Progenitor cell of endocrine pancreas (in vitro differentiated cells): Measurements from ENCODE around the gene RDH16. TPM values are rescaled to one million over a fixed set of nuclear protein-coding genes. Genes with fewer than 3 reads are reported as not detected.

Experiments
- DNase-seq: peaks from one replicate; pipeline ENCODE4 v3.0.0; 2021; ENCODE audit warnings: low spot score; ENCODE audit not compliant: unreplicated experiment
- H3K27ac Mint-ChIP-seq: 2 replicates; pipeline ENCODE4 v1.8.0; 2021; ENCODE audit warnings: mild to moderate bottlenecking, moderate library complexity, mixed read lengths
- H3K27me3 Mint-ChIP-seq: 2 replicates; pipeline ENCODE4 v1.8.0; 2021; ENCODE audit warnings: mixed read lengths
- H3K36me3 Mint-ChIP-seq: 2 replicates; pipeline ENCODE4 v1.8.0; 2022; ENCODE audit warnings: mixed read lengths; ENCODE audit not compliant: insufficient read depth
- H3K4me1 Mint-ChIP-seq: 2 replicates; pipeline ENCODE4 v1.8.0; 2021; ENCODE audit warnings: low read depth, mixed read lengths
- H3K4me3 Mint-ChIP-seq: 2 replicates; pipeline ENCODE4 v1.8.0; 2021; ENCODE audit warnings: low read depth, mild to moderate bottlenecking, moderate library complexity, mixed read lengths
- H3K9me3 Mint-ChIP-seq: 2 replicates; pipeline ENCODE4 v1.8.0; 2021; ENCODE audit warnings: low read depth, mixed read lengths
- CTCF ChIP-seq: fragments of 200-600 bp; sonication (generic); IDR thresholded peaks from one replicate; pipeline ENCODE4 v1.5.0; 2021; ENCODE audit warnings: antibody characterized with exemption, mild to moderate bottlenecking; ENCODE audit not compliant: unreplicated experiment
- total RNA-seq: library from RNA; stranded (reverse); gene quantifications from 2 replicates; pipeline ENCODE4 v1.2.1, GENCODE V29; 2021

RDH16 gene
- total RNA-seq, 1 donor from 2014 or later, result 0.98 TPM

GRCh38 chr12:56903374-56903773, 54.0 kb downstream of the RDH16 start:
- no peak for TF ChIP-seq CTCF
- Mint-ChIP-seq H3K27me3 (no peaks in the 10 kb centered on the region), H3K27ac (no peak overlapping the region), H3K4me3 (no peak overlapping the region), H3K4me1 (no peaks in the 10 kb centered on the region), H3K9me3 (peaks cover 31% of the 10 kb centered on the region), H3K36me3 (peaks cover 2% of the 10 kb centered on the region)
- no peak for DNase-seq

Other genes with a start within 250 kb of the RDH16 start
- gene NACA, start 232.3 kb downstream of the RDH16 start, total RNA-seq, result 811 and 841 TPM in 2 replicates
- gene PRIM1, start 205.3 kb downstream of the RDH16 start, total RNA-seq, result 21.2 and 26.6 TPM in 2 replicates
- gene HSD17B6, start 194.3 kb downstream of the RDH16 start, total RNA-seq, result 0.60 and 0.71 TPM in 2 replicates
- gene SDR9C7, start 23.2 kb downstream of the RDH16 start, total RNA-seq, result not detected in 2 replicates
- 20.7 and 20.8 TPM in 2 replicates for gene ZBTB39, start 48.9 kb upstream of the RDH16 start, total RNA-seq
- 4.1 and 5.3 TPM in 2 replicates for gene TAC3, start 58.9 kb upstream of the RDH16 start, total RNA-seq
- gene MYO1A, start 92.5 kb upstream of the RDH16 start, total RNA-seq, result 1.2 and 1.6 TPM in 2 replicates
- gene NEMP1, start 121.2 kb upstream of the RDH16 start, total RNA-seq, result 24.2 and 26.5 TPM in 2 replicates
- gene NAB2, start 131.5 kb upstream of the RDH16 start, total RNA-seq, result 13.4 and 13.8 TPM in 2 replicates
- gene STAT6, start 153.8 kb upstream of the RDH16 start, total RNA-seq, result 130 and 136 TPM in 2 replicates
- gene LRP1, start 170.9 kb upstream of the RDH16 start, total RNA-seq, result 93.4 and 95.7 TPM in 2 replicates
- not detected in 2 replicates for gene LRP1-AS, start 190.0 kb upstream of the RDH16 start, total RNA-seq